Gastrocnemius medialis (tissue), 4 donors: ENCODE results near the gene ZCCHC18. TPM values are rescaled to one million over a fixed set of nuclear protein-coding genes. Genes with fewer than 3 reads are reported as not detected.

Experiments used
- ATAC-seq, 2 donors: fragments of 150-250 bp; one replicate each; pipeline ENCODE4 v1.9.1; 2016
- DNase-seq, 2 donors: peaks; one replicate each; pipeline ENCODE4 v3.0.0-alpha.2; 2019
- H3K27ac ChIP-seq, 4 donors: fragments of 200-600 bp; sonication (generic); 1 replicate in 1 of 4; 2 replicates in 3 of 4; pipeline ENCODE4 v1.5.1; 2016 to 2018; ENCODE audit warnings: mild to moderate bottlenecking in 2 of 4, moderate library complexity in 1 of 4
- H3K27me3 ChIP-seq, 3 donors: fragments of 200-600 bp; sonication (generic) in 2 of 3; 1 replicate in 1 of 3; 2 replicates in 2 of 3; pipeline versions ENCODE4 v1.5.1 to v1.6.0; 2016 to 2019; ENCODE audit warnings: mild to moderate bottlenecking in 1 of 3, moderate library complexity in 1 of 3
- H3K36me3 ChIP-seq, 2 donors: fragments of 200-600 bp; sonication (generic) in 1 of 2; one replicate each; pipeline ENCODE4 v1.5.1; 2017 to 2018
- H3K4me1 ChIP-seq, 2 donors: fragments of 200-600 bp; sonication (generic) in 1 of 2; one replicate each; pipeline ENCODE4 v1.5.1; 2016 to 2017; ENCODE audit warnings: mild to moderate bottlenecking in 2 of 2
- H3K4me3 ChIP-seq, 4 donors: fragments of 200-600 bp; sonication (generic) in 3 of 4; 1 replicate in 1 of 4; 2 replicates in 3 of 4; pipeline ENCODE4 v1.5.1; 2016 to 2019; ENCODE audit warnings: mild to moderate bottlenecking in 2 of 4
- H3K9me3 ChIP-seq, 3 donors: fragments of 200-600 bp; sonication (generic) in 2 of 3; 1 replicate in 1 of 3; 2 replicates in 2 of 3; pipeline ENCODE4 v1.5.1; 2016 to 2019
- CTCF ChIP-seq, 5 experiments: fragments of 450-650 bp in 3 of 5; fragments of 200-600 bp in 2 of 5; sonication (generic) in 2 of 5; IDR thresholded peaks in 4 of 5; conservative IDR thresholded peaks in 1 of 5; 1 replicate in 4 of 5; 2 replicates in 1 of 5; pipeline ENCODE4 v1.5.1; 2016 to 2019; ENCODE audit warnings: antibody characterized with exemption in 5 of 5, mild to moderate bottlenecking in 3 of 5, moderate library complexity in 3 of 5
- POLR2A ChIP-seq, 2 donors: fragments of 450-650 bp; IDR thresholded peaks; one replicate each; pipeline ENCODE4 v1.6.1; 2017; ENCODE audit warnings: antibody characterized with exemption in 2 of 2, mild to moderate bottlenecking in 2 of 2, moderate library complexity in 2 of 2
- in situ Hi-C, 4 donors: fragments of 200-750 bp; cut with MboI; loops; one replicate each; pipeline versions ENCODE4 v1.15.0 to v1.8.0; 2017; ENCODE audit warnings: low sequenced_read_pairs in 4 of 4
- intact Hi-C: fragments of 100-400 bp; cut with DNase I; formaldehyde crosslinking; loops from one replicate; pipeline ENCODE4 v1.15.1; 2023; ENCODE audit warnings: low total_unique reads
- total RNA-seq, 4 donors: library from RNA; depleted of rRNA; stranded (reverse); fragments of >200 nt; gene quantifications; one replicate each; pipeline versions ENCODE4 v1.1.0 to v1.2.3, GENCODE V29; 2016

ZCCHC18 gene
- total RNA-seq, 4 donors from 2014 or later = not detected

- peaks cover 0 to 3% (median 0%) of the 10 kb centered on the region in 3 donors for H3K27me3 ChIP-seq
- intact Hi-C loops = loop anchor here (1.0 to 10.0 kb wide), 3 partner anchors 24 to 292 kb away; partner anchors contain the start of gene ZCCHC18
- peaks cover 0 to 6% of the 10 kb centered on the region in 2 donors for H3K4me1 ChIP-seq
- in situ Hi-C loops = loop anchor here in 3 of 4 donors (25.0 kb wide), 1 partner anchor 299 kb away; the partner anchor contains the start of gene RAB9B (in 3 of the 3)
- TF ChIP-seq POLR2A (IDR thresholded peaks at IDR 0.05) = no peak
- peak; percentile 13 to 73 (median 63) for TF ChIP-seq CTCF (IDR thresholded peaks at IDR 0.05 in 4 of 5, conservative IDR thresholded peaks at IDR 0.05 in 1 of 5)
- no peaks in the 10 kb centered on the region for H3K9me3 ChIP-seq
- H3K36me3 ChIP-seq = no peaks in the 10 kb centered on the region
- peak overlapping the region; percentile 34 to 58 (median 41) for H3K4me3 ChIP-seq
- DNase-seq (peak; percentile 39 to 44), ATAC-seq (peak in 1 of 2 donors; percentile 92)
- no peak overlapping the region for H3K27ac ChIP-seq
Observed at GRCh38 chrX:104136241-104137019, 24.1 kb downstream of the ZCCHC18 start.

- ATAC-seq = no peak
- Histone ChIP-seq H3K27ac (no peak overlapping the region), H3K9me3 (no peaks in the 10 kb centered on the region), H3K4me3 (no peak overlapping the region), H3K36me3 (no peaks in the 10 kb centered on the region), H3K27me3 (peaks cover 0 to 3% (median 0%) of the 10 kb centered on the region in 3 donors), H3K4me1 (peaks cover 0 to 6% of the 10 kb centered on the region in 2 donors)
- TF ChIP-seq POLR2A (IDR thresholded peaks at IDR 0.05) (no peak), CTCF (IDR thresholded peaks at IDR 0.05 in 4 of 5, conservative IDR thresholded peaks at IDR 0.05 in 1 of 5) (no peak)
- intact Hi-C loops (loop anchor here (2.0 to 10.0 kb wide), 2 partner anchors 25 to 293 kb away; partner anchors contain the start of gene ZCCHC18), in situ Hi-C loops (loop anchor here in 3 of 4 donors (25.0 kb wide), 1 partner anchor 300 kb away; the partner anchor contains the start of gene RAB9B (in 3 of the 3))
- DNase-seq = no peak
Observed at GRCh38 chrX:104137496-104137895, 25.2 kb downstream of the ZCCHC18 start.

- in situ Hi-C loops = loop anchor here in 3 of 4 donors (25.0 kb wide), 1 partner anchor 304 kb away; the partner anchor contains the start of gene RAB9B (in 3 of the 3)
- H3K4me3 ChIP-seq = no peak overlapping the region
- no peak for ATAC-seq
- TF ChIP-seq CTCF (IDR thresholded peaks at IDR 0.05 in 4 of 5, conservative IDR thresholded peaks at IDR 0.05 in 1 of 5) = no peak
- no peak for TF ChIP-seq POLR2A (IDR thresholded peaks at IDR 0.05)
- intact Hi-C loops = no loop called here
- H3K36me3 ChIP-seq = no peaks in the 10 kb centered on the region
- no peak overlapping the region for H3K27ac ChIP-seq
- peaks cover 0 to 3% (median 0%) of the 10 kb centered on the region in 3 donors for H3K27me3 ChIP-seq
- peaks cover 0 to under 1% of the 10 kb centered on the region in 2 donors for H3K4me1 ChIP-seq
- no peak for DNase-seq
- no peaks in the 10 kb centered on the region for H3K9me3 ChIP-seq
Observed at GRCh38 chrX:104141087-104141760, 28.9 kb downstream of the ZCCHC18 start.

- no peaks in the 10 kb centered on the region for H3K27me3 ChIP-seq
- no peak overlapping the region for H3K4me3 ChIP-seq
- H3K36me3 ChIP-seq = no peaks in the 10 kb centered on the region
- no peak overlapping the region for H3K27ac ChIP-seq
- DNase-seq (no peak), ATAC-seq (no peak)
- TF ChIP-seq POLR2A (IDR thresholded peaks at IDR 0.05) = no peak
- TF ChIP-seq CTCF (IDR thresholded peaks at IDR 0.05 in 4 of 5, conservative IDR thresholded peaks at IDR 0.05 in 1 of 5) = no peak
- in situ Hi-C loops = loop anchor here in 2 of 4 donors (25.0 kb wide), 1 partner anchor 464 kb away; the partner anchor contains the start of gene MORF4L2 (in 2 of the 2)
- no peaks in the 10 kb centered on the region for H3K9me3 ChIP-seq
- intact Hi-C loops = no loop called here
- peaks cover 0 to 7% of the 10 kb centered on the region in 2 donors for H3K4me1 ChIP-seq
Observed at GRCh38 chrX:104151037-104151436, 38.7 kb downstream of the ZCCHC18 start.
